ENCODE measurements around the gene NFXL1. TPM values are rescaled to one million over a fixed set of nuclear protein-coding genes. Genes with fewer than 3 reads are reported as not detected.

The NFXL1 gene
- total RNA-seq, 4 donors from 2014 or later = 6.5 to 15.0 (median 10.6) TPM

GRCh38 chr4:47907089-47907646 lies 7.2 kb downstream of the NFXL1 start:
- Histone ChIP-seq H3K27ac (replicated peaks in 1 of 4) (no peak overlapping the region), H3K4me1 (peaks cover 0 to 6% (median 4%) of the 10 kb centered on the region in 4 donors), H3K27me3 (no peaks in the 10 kb centered on the region), H3K9me3 (no peaks in the 10 kb centered on the region), H3K36me3 (peaks cover 34 to 86% (median 44%) of the 10 kb centered on the region in 4 donors), H3K4me3 (no peak overlapping the region)
- TF ChIP-seq POLR2A (IDR thresholded peaks at IDR 0.05; ENCODE audit: low read depth) (no peak), CTCF (IDR thresholded peaks at IDR 0.05) (no peak), POLR2AphosphoS5 (IDR thresholded peaks at IDR 0.05) (no peak), EP300 (IDR thresholded peaks at IDR 0.05) (no peak)
- no peak for DNase-seq (ENCODE audit: extremely low spot score)
- 0% methylated on average over 1 of the region's 1 CpG for WGBS
- intact Hi-C loops (cut with DNase I) = no loop called here

GRCh38 chr4:47899639-47900038 lies 14.7 kb downstream of the NFXL1 start:
- DNase-seq (ENCODE audit: extremely low spot score) = no peak
- Histone ChIP-seq H3K4me1 (no peaks in the 10 kb centered on the region), H3K9me3 (no peaks in the 10 kb centered on the region), H3K27ac (replicated peaks in 1 of 4) (no peak overlapping the region), H3K36me3 (peaks cover 45 to 96% (median 72%) of the 10 kb centered on the region in 4 donors), H3K27me3 (no peaks in the 10 kb centered on the region), H3K4me3 (no peak overlapping the region)
- TF ChIP-seq POLR2AphosphoS5 (IDR thresholded peaks at IDR 0.05) (no peak), CTCF (IDR thresholded peaks at IDR 0.05) (no peak), POLR2A (IDR thresholded peaks at IDR 0.05; ENCODE audit: low read depth) (no peak), EP300 (IDR thresholded peaks at IDR 0.05) (no peak)
- WGBS = 76% methylated on average over 1 of the region's 1 CpG
- intact Hi-C loops (cut with DNase I) = no loop called here

GRCh38 chr4:47891928-47892327 lies 22.5 kb downstream of the NFXL1 start:
- no peak for TF ChIP-seq POLR2AphosphoS5 (IDR thresholded peaks at IDR 0.05)
- no peak for TF ChIP-seq EP300 (IDR thresholded peaks at IDR 0.05)
- H3K4me3 ChIP-seq = no peak overlapping the region
- H3K27ac ChIP-seq (replicated peaks in 1 of 4) = no peak overlapping the region
- H3K36me3 ChIP-seq = peaks cover 36 to 95% (median 57%) of the 10 kb centered on the region in 4 donors
- no peaks in the 10 kb centered on the region for H3K9me3 ChIP-seq
- 95% methylated on average over 1 of the region's 1 CpG for whole genome bisulfite sequencing
- H3K4me1 ChIP-seq = no peaks in the 10 kb centered on the region
- H3K27me3 ChIP-seq = no peaks in the 10 kb centered on the region
- no peak for DNase-seq (ENCODE audit: extremely low spot score)
- intact Hi-C loops (cut with DNase I) = no loop called here

- no peak for TF ChIP-seq CTCF (IDR thresholded peaks at IDR 0.05)
- TF ChIP-seq EP300 (IDR thresholded peaks at IDR 0.05) = no peak
- TF ChIP-seq POLR2A (IDR thresholded peaks at IDR 0.05; ENCODE audit: low read depth) = no peak
- TF ChIP-seq POLR2AphosphoS5 (IDR thresholded peaks at IDR 0.05) = no peak
- Histone ChIP-seq H3K27ac (replicated peaks in 1 of 4) (no peak overlapping the region), H3K4me1 (no peaks in the 10 kb centered on the region), H3K9me3 (no peaks in the 10 kb centered on the region), H3K27me3 (no peaks in the 10 kb centered on the region), H3K4me3 (no peak overlapping the region), H3K36me3 (peaks cover 31 to 90% (median 56%) of the 10 kb centered on the region in 4 donors)
- intact Hi-C loops (cut with DNase I) = no loop called here
- WGBS = 81% methylated on average over 3 of the region's 3 CpGs
- DNase-seq (ENCODE audit: extremely low spot score) = no peak
Observed at GRCh38 chr4:47882228-47882627, 32.2 kb downstream of the NFXL1 start.

- Histone ChIP-seq H3K9me3 (peaks cover 0 to under 1% (median 0%) of the 10 kb centered on the region in 4 donors), H3K36me3 (peaks cover 43 to 90% (median 62%) of the 10 kb centered on the region in 4 donors), H3K27me3 (no peaks in the 10 kb centered on the region), H3K27ac (replicated peaks in 1 of 4) (no peak overlapping the region), H3K4me3 (no peak overlapping the region), H3K4me1 (no peaks in the 10 kb centered on the region)
- no peak for DNase-seq (ENCODE audit: extremely low spot score)
- intact Hi-C loops (cut with DNase I) = no loop called here
- TF ChIP-seq POLR2AphosphoS5 (IDR thresholded peaks at IDR 0.05) (no peak), EP300 (IDR thresholded peaks at IDR 0.05) (no peak), CTCF (IDR thresholded peaks at IDR 0.05) (no peak), POLR2A (IDR thresholded peaks at IDR 0.05; ENCODE audit: low read depth) (no peak)
Observed at GRCh38 chr4:47879458-47879857, 34.9 kb downstream of the NFXL1 start.
